Measurements from ENCODE around the gene CNTLN. TPM values are rescaled to one million over a fixed set of nuclear protein-coding genes. Genes with fewer than 3 reads are reported as not detected.
"Not testable (repeated sequence)": the region's sequence is repeated elsewhere in the genome, so short reads cannot be mapped to it uniquely, and the experiment has no call there.

The CNTLN gene
- total RNA-seq, 1 experiment from 2014 or later: 18.3 TPM

DNA sequence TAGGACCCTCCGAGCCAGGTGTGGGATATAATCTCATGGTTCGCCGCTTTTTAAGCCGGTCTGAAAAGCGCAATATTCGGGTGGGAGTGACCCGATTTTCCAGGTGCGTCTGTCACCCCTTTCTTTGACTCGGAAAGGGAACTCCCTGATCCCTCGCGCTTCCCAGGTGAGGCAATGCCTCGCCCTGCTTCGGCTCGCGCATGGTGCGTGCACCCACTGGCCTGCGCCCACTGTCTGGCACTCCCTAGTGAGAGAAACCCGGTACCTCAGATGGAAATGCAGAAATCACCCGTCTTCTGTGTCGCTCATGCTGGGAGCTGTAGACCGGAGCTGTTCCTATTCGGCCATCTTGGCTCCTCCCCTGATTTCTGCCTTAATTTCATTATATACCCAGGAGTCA, 155.8 kb downstream of the CNTLN start:
- H3K9ac ChIP-seq (ENCODE audit: low read length); H3K27me3 ChIP-seq (ENCODE audit: low read length); H3K4me1 ChIP-seq (ENCODE audit: low read length); H3K79me2 ChIP-seq (ENCODE audit: low read length); H3K27ac ChIP-seq (ENCODE audit: low read length); H3K4me2 ChIP-seq (ENCODE audit: low read depth, low read length, poor library complexity, severe bottlenecking); H3K9me3 ChIP-seq (ENCODE audit: low read length); H4K20me1 ChIP-seq (ENCODE audit: insufficient read depth, low read depth, low read length); H3K9me2 ChIP-seq (replicated peaks; ENCODE audit: insufficient read depth, low read length); DNase-seq; H2AFZ ChIP-seq (ENCODE audit: low read length); H3K36me3 ChIP-seq (ENCODE audit: insufficient read depth, low read length); H3K4me3 ChIP-seq (ENCODE audit: low read length): not testable (repeated sequence)

GRCh38 chr9:17291766-17292165, 156.9 kb downstream of the CNTLN start:
- peaks cover 2% of the 10 kb centered on the region; the same call in 1 of the 2 replicates for H3K4me1 ChIP-seq (ENCODE audit: low read length)
- H3K27me3 ChIP-seq (ENCODE audit: low read length): no peaks in the 10 kb centered on the region

GRCh38 chr9:17293685-17294084, 158.8 kb downstream of the CNTLN start:
- H3K9ac ChIP-seq (ENCODE audit: low read length): no peak overlapping the region
- no peaks in the 10 kb centered on the region for H3K9me2 ChIP-seq (replicated peaks; ENCODE audit: insufficient read depth, low read length)
- H3K4me3 ChIP-seq (ENCODE audit: low read length): no peak overlapping the region
- no peak for DNase-seq
- H2AFZ ChIP-seq (ENCODE audit: low read length): no peak overlapping the region
- H3K27ac ChIP-seq (ENCODE audit: low read length): no peak overlapping the region
- H3K79me2 ChIP-seq (ENCODE audit: low read length): no peaks in the 10 kb centered on the region
- no peaks in the 10 kb centered on the region for H3K27me3 ChIP-seq (ENCODE audit: low read length)
- no peaks in the 10 kb centered on the region; the same call in 1 of the 2 replicates for H3K9me3 ChIP-seq (ENCODE audit: low read length)
- H3K4me1 ChIP-seq (ENCODE audit: low read length): peaks cover 4% of the 10 kb centered on the region; the same call in 1 of the 2 replicates
- H3K4me2 ChIP-seq (ENCODE audit: low read depth, low read length, poor library complexity, severe bottlenecking): no peak overlapping the region
- no peaks in the 10 kb centered on the region for H3K36me3 ChIP-seq (ENCODE audit: insufficient read depth, low read length)
- no peaks in the 10 kb centered on the region for H4K20me1 ChIP-seq (ENCODE audit: insufficient read depth, low read depth, low read length)

More at GRCh38 chr9:17291766-17292165, 156.9 kb downstream of the CNTLN start:
- Histone ChIP-seq H3K79me2 (ENCODE audit: low read length) (no peaks in the 10 kb centered on the region), H3K4me3 (ENCODE audit: low read length) (no peak overlapping the region), H3K9me3 (ENCODE audit: low read length) (no peaks in the 10 kb centered on the region; the same call in 1 of the 2 replicates), H2AFZ (ENCODE audit: low read length) (no peak overlapping the region), H4K20me1 (ENCODE audit: insufficient read depth, low read depth, low read length) (no peaks in the 10 kb centered on the region), H3K36me3 (ENCODE audit: insufficient read depth, low read length) (no peaks in the 10 kb centered on the region), H3K9me2 (replicated peaks; ENCODE audit: insufficient read depth, low read length) (no peaks in the 10 kb centered on the region), H3K9ac (ENCODE audit: low read length) (no peak overlapping the region), H3K27ac (ENCODE audit: low read length) (no peak overlapping the region), H3K4me2 (ENCODE audit: low read depth, low read length, poor library complexity, severe bottlenecking) (no peak overlapping the region)
- no peak for DNase-seq

DNA sequence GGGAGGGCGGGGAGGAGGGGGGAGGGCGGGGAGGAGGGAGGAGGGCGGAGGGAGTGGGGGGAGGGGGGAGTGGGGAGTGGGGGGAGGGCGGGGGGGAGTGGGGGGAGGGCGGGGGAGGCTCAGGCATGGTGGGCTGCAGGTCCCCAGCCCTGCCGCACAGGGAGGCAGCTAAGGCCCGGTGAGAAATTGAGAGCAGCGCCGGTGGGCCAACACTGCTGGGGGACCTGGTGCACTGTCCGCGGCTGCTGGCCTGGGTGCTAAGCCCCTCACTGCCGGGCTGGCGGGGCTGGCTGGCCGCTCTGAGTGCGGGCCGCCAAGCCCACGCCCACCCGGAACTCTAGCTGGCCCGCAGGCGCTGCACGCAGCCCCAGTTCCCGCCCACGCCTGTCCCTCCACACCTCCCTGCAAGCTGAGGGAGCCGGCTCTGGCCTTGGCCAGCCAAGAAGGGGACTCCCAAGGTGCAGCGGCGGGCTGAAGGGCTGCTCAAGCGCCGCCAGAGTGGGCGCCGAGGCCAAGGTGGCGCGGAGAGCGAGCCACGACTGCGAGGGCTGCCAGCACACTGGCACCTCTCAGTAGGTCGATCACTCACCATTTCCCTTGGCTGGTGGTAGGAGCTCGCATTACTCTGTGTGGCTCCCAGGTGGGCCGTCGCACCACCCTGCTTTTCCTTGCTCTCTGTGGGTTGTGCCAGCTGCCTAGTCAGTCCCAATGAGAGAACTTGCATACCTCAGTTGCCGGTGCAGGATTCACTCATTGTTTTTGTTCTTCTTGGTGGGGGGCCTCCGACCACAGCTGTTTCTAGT, 160.2 kb downstream of the CNTLN start:
- H3K4me1 ChIP-seq (ENCODE audit: low read length): peaks cover 4% of the 10 kb centered on the region; the same call in 1 of the 2 replicates
- no peaks in the 10 kb centered on the region for H3K9me2 ChIP-seq (replicated peaks; ENCODE audit: insufficient read depth, low read length)
- H3K4me2 ChIP-seq (ENCODE audit: low read depth, low read length, poor library complexity, severe bottlenecking): no peak overlapping the region
- H3K9ac ChIP-seq (ENCODE audit: low read length): no peak overlapping the region
- no peaks in the 10 kb centered on the region for H4K20me1 ChIP-seq (ENCODE audit: insufficient read depth, low read depth, low read length)
- H3K79me2 ChIP-seq (ENCODE audit: low read length): no peaks in the 10 kb centered on the region
- no peak overlapping the region for H3K4me3 ChIP-seq (ENCODE audit: low read length)
- H3K27ac ChIP-seq (ENCODE audit: low read length): no peak overlapping the region
- no peak for DNase-seq
- no peaks in the 10 kb centered on the region for H3K36me3 ChIP-seq (ENCODE audit: insufficient read depth, low read length)
- H2AFZ ChIP-seq (ENCODE audit: low read length): no peak overlapping the region
- no peaks in the 10 kb centered on the region for H3K27me3 ChIP-seq (ENCODE audit: low read length)
- H3K9me3 ChIP-seq (ENCODE audit: low read length): no peaks in the 10 kb centered on the region; the same call in 1 of the 2 replicates

- Histone ChIP-seq H3K9me2 (replicated peaks; ENCODE audit: insufficient read depth, low read length) (no peaks in the 10 kb centered on the region), H3K4me3 (ENCODE audit: low read length) (no peak overlapping the region), H4K20me1 (ENCODE audit: insufficient read depth, low read depth, low read length) (no peaks in the 10 kb centered on the region), H3K4me2 (ENCODE audit: low read depth, low read length, poor library complexity, severe bottlenecking) (no peak overlapping the region), H3K27me3 (ENCODE audit: low read length) (no peaks in the 10 kb centered on the region), H3K9me3 (ENCODE audit: low read length) (no peaks in the 10 kb centered on the region), H3K27ac (ENCODE audit: low read length) (no peak overlapping the region), H3K79me2 (ENCODE audit: low read length) (peaks cover 4% of the 10 kb centered on the region; the same call in 1 of the 2 replicates), H3K4me1 (ENCODE audit: low read length) (no peaks in the 10 kb centered on the region), H2AFZ (ENCODE audit: low read length) (no peak overlapping the region), H3K9ac (ENCODE audit: low read length) (no peak overlapping the region), H3K36me3 (ENCODE audit: insufficient read depth, low read length) (peaks cover 2% of the 10 kb centered on the region; the same call in 1 of the 2 replicates)
- no peak for DNase-seq
Observed at GRCh38 chr9:17315341-17315740, 180.5 kb downstream of the CNTLN start.

DNA sequence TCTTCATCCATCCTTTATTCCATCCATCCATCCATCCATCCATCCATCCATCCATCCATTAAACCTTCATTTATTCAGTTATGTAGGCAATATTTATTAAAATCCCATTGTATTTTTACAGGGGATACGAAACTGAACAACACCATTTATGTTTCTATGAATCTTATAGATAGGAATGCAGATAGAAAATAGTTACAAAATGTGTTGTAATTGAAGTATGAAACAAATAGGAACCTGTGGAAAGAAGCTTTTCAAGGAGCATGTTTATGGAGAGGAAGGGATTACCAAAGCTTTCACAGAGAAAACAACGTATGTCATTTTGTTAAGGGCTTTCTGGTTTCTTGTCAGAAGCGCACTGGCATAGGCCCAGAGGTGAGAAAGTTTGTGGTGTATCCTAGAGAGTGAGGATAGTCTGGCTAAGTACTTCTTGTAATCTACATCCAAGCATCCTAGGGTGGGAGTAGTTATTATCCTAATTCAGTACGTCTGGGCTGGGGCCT, 184.0 kb downstream of the CNTLN start:
- H3K9me2 ChIP-seq (replicated peaks; ENCODE audit: insufficient read depth, low read length): no peaks in the 10 kb centered on the region
- H3K4me3 ChIP-seq (ENCODE audit: low read length): no peak overlapping the region
- no peak overlapping the region for H3K27ac ChIP-seq (ENCODE audit: low read length)
- DNase-seq: no peak
- H3K79me2 ChIP-seq (ENCODE audit: low read length): peaks cover 4% of the 10 kb centered on the region; the same call in 1 of the 2 replicates
- no peak overlapping the region for H3K9ac ChIP-seq (ENCODE audit: low read length)
- no peaks in the 10 kb centered on the region for H3K36me3 ChIP-seq (ENCODE audit: insufficient read depth, low read length)
- no peaks in the 10 kb centered on the region for H3K27me3 ChIP-seq (ENCODE audit: low read length)
- H3K4me2 ChIP-seq (ENCODE audit: low read depth, low read length, poor library complexity, severe bottlenecking): no peak overlapping the region
- no peaks in the 10 kb centered on the region for H4K20me1 ChIP-seq (ENCODE audit: insufficient read depth, low read depth, low read length)
- no peaks in the 10 kb centered on the region for H3K9me3 ChIP-seq (ENCODE audit: low read length)
- H2AFZ ChIP-seq (ENCODE audit: low read length): no peak overlapping the region
- H3K4me1 ChIP-seq (ENCODE audit: low read length): no peaks in the 10 kb centered on the region

GRCh38 chr9:17319864-17320263, 185.0 kb downstream of the CNTLN start:
- H3K4me2 ChIP-seq (ENCODE audit: low read depth, low read length, poor library complexity, severe bottlenecking): no peak overlapping the region
- peaks cover 4% of the 10 kb centered on the region; the same call in 1 of the 2 replicates for H3K79me2 ChIP-seq (ENCODE audit: low read length)
- H3K27me3 ChIP-seq (ENCODE audit: low read length): no peaks in the 10 kb centered on the region
- no peak overlapping the region for H3K4me3 ChIP-seq (ENCODE audit: low read length)
- no peaks in the 10 kb centered on the region for H3K9me3 ChIP-seq (ENCODE audit: low read length)
- DNase-seq: no peak
- H3K4me1 ChIP-seq (ENCODE audit: low read length): no peaks in the 10 kb centered on the region
- no peak overlapping the region for H3K27ac ChIP-seq (ENCODE audit: low read length)
- no peak overlapping the region for H2AFZ ChIP-seq (ENCODE audit: low read length)
- no peaks in the 10 kb centered on the region for H3K36me3 ChIP-seq (ENCODE audit: insufficient read depth, low read length)
- no peak overlapping the region for H3K9ac ChIP-seq (ENCODE audit: low read length)
- no peaks in the 10 kb centered on the region for H4K20me1 ChIP-seq (ENCODE audit: insufficient read depth, low read depth, low read length)
- no peaks in the 10 kb centered on the region for H3K9me2 ChIP-seq (replicated peaks; ENCODE audit: insufficient read depth, low read length)

- Histone ChIP-seq H3K36me3 (ENCODE audit: insufficient read depth, low read length) (no peaks in the 10 kb centered on the region), H3K9me2 (replicated peaks; ENCODE audit: insufficient read depth, low read length) (no peaks in the 10 kb centered on the region), H3K27ac (ENCODE audit: low read length) (no peak overlapping the region), H3K9ac (ENCODE audit: low read length) (no peak overlapping the region), H2AFZ (ENCODE audit: low read length) (no peak overlapping the region), H3K4me2 (ENCODE audit: low read depth, low read length, poor library complexity, severe bottlenecking) (no peak overlapping the region), H3K4me3 (ENCODE audit: low read length) (no peak overlapping the region), H3K79me2 (ENCODE audit: low read length) (no peaks in the 10 kb centered on the region), H3K27me3 (ENCODE audit: low read length) (no peaks in the 10 kb centered on the region), H3K9me3 (ENCODE audit: low read length) (no peaks in the 10 kb centered on the region), H4K20me1 (ENCODE audit: insufficient read depth, low read depth, low read length) (no peaks in the 10 kb centered on the region), H3K4me1 (ENCODE audit: low read length) (no peaks in the 10 kb centered on the region)
- no peak for DNase-seq
Observed at GRCh38 chr9:17322882-17323864, 188.3 kb downstream of the CNTLN start.
